ENCODE results near the gene NCKAP5. TPM values are rescaled to one million over a fixed set of nuclear protein-coding genes. Genes with fewer than 3 reads are reported as not detected.

Gene NCKAP5
- total RNA-seq, 2 donors from 2014 or later, result 0.78 to 2.6 TPM

GRCh38 chr2:132873738-132874137 is 694.5 kb downstream of the NCKAP5 start:
- no peak for DNase-seq
- TF ChIP-seq, protein P1, sequence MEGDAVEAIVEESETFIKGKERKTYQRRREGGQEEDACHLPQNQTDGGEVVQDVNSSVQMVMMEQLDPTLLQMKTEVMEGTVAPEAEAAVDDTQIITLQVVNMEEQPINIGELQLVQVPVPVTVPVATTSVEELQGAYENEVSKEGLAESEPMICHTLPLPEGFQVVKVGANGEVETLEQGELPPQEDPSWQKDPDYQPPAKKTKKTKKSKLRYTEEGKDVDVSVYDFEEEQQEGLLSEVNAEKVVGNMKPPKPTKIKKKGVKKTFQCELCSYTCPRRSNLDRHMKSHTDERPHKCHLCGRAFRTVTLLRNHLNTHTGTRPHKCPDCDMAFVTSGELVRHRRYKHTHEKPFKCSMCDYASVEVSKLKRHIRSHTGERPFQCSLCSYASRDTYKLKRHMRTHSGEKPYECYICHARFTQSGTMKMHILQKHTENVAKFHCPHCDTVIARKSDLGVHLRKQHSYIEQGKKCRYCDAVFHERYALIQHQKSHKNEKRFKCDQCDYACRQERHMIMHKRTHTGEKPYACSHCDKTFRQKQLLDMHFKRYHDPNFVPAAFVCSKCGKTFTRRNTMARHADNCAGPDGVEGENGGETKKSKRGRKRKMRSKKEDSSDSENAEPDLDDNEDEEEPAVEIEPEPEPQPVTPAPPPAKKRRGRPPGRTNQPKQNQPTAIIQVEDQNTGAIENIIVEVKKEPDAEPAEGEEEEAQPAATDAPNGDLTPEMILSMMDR (IDR thresholded peaks at IDR 0.05), result no peak
- no peak for TF ChIP-seq POLR2A (IDR thresholded peaks at IDR 0.05)
- ATAC-seq, result no peak
- Histone ChIP-seq H3K27ac (no peak overlapping the region), H3K9me3 (no peaks in the 10 kb centered on the region), H3K4me1 (no peaks in the 10 kb centered on the region), H3K27me3 (no peaks in the 10 kb centered on the region), H3K36me3 (replicated peaks in 1 of 2; ENCODE audit: insufficient read depth in 1 of 2, low read depth in 2 of 2) (no peaks in the 10 kb centered on the region), H3K4me3 (no peak overlapping the region)
- intact Hi-C loops (cut with DNase I), result no loop called here
- 87 to 90% methylated on average over 4 of the region's 4 CpGs for WGBS, 2 donors

GRCh38 chr2:132871831-132872230 is 696.4 kb downstream of the NCKAP5 start:
- intact Hi-C loops (cut with DNase I), result no loop called here
- WGBS, 2 donors, result 78 to 85% methylated on average over 4 of the region's 4 CpGs
- TF ChIP-seq POLR2A (IDR thresholded peaks at IDR 0.05), result no peak
- TF ChIP-seq, protein P1 (IDR thresholded peaks at IDR 0.05), result no peak
- H3K36me3 ChIP-seq (replicated peaks in 1 of 2; ENCODE audit: insufficient read depth in 1 of 2, low read depth in 2 of 2), result no peaks in the 10 kb centered on the region
- DNase-seq (no peak), ATAC-seq (no peak)
- no peaks in the 10 kb centered on the region for H3K9me3 ChIP-seq
- H3K4me3 ChIP-seq, result no peak overlapping the region
- H3K27ac ChIP-seq, result no peak overlapping the region
- no peaks in the 10 kb centered on the region for H3K27me3 ChIP-seq
- H3K4me1 ChIP-seq, result no peaks in the 10 kb centered on the region

GRCh38 chr2:132863961-132864360 is 704.3 kb downstream of the NCKAP5 start:
- H3K4me3 ChIP-seq, result no peak overlapping the region
- H3K27ac ChIP-seq, result no peak overlapping the region
- H3K36me3 ChIP-seq (replicated peaks in 1 of 2; ENCODE audit: insufficient read depth in 1 of 2, low read depth in 2 of 2), result no peaks in the 10 kb centered on the region
- no peak for DNase-seq
- no peaks in the 10 kb centered on the region for H3K9me3 ChIP-seq
- TF ChIP-seq, protein P1 (IDR thresholded peaks at IDR 0.05), result no peak
- TF ChIP-seq POLR2A (IDR thresholded peaks at IDR 0.05), result no peak
- no peaks in the 10 kb centered on the region for H3K4me1 ChIP-seq
- no peak for ATAC-seq
- H3K27me3 ChIP-seq, result no peaks in the 10 kb centered on the region
- intact Hi-C loops (cut with DNase I), result no loop called here

- DNase-seq, result no peak
- Histone ChIP-seq H3K36me3 (replicated peaks in 1 of 2; ENCODE audit: insufficient read depth in 1 of 2, low read depth in 2 of 2) (no peaks in the 10 kb centered on the region), H3K4me1 (no peaks in the 10 kb centered on the region), H3K27ac (no peak overlapping the region), H3K27me3 (no peaks in the 10 kb centered on the region), H3K9me3 (no peaks in the 10 kb centered on the region), H3K4me3 (no peak overlapping the region)
- intact Hi-C loops (cut with DNase I), result no loop called here
- TF ChIP-seq POLR2A (IDR thresholded peaks at IDR 0.05), result no peak
- TF ChIP-seq, protein P1 (IDR thresholded peaks at IDR 0.05), result no peak
- ATAC-seq, result no peak
- WGBS, 2 donors, result 56 to 68% methylated on average over 2 of the region's 2 CpGs
Observed at GRCh38 chr2:132860220-132860619, 708.0 kb downstream of the NCKAP5 start.

GRCh38 chr2:132859590-132859989 is 708.7 kb downstream of the NCKAP5 start:
- no peak overlapping the region for H3K27ac ChIP-seq
- no peaks in the 10 kb centered on the region for H3K27me3 ChIP-seq
- intact Hi-C loops (cut with DNase I), result no loop called here
- no peak for DNase-seq
- H3K36me3 ChIP-seq (replicated peaks in 1 of 2; ENCODE audit: insufficient read depth in 1 of 2, low read depth in 2 of 2), result no peaks in the 10 kb centered on the region
- no peaks in the 10 kb centered on the region for H3K4me1 ChIP-seq
- no peak for ATAC-seq
- no peak for TF ChIP-seq POLR2A (IDR thresholded peaks at IDR 0.05)
- TF ChIP-seq, protein P1 (IDR thresholded peaks at IDR 0.05), result no peak
- WGBS, 2 donors, result 44 to 54% methylated on average over 5 of the region's 5 CpGs
- no peaks in the 10 kb centered on the region for H3K9me3 ChIP-seq
- H3K4me3 ChIP-seq, result no peak overlapping the region
